CMK (cell line): ENCODE data around the gene MEAK7.

Source experiments
- DNase-seq: peaks from one replicate; pipeline ENCODE4 v3.0.0-alpha.2; 2010; ENCODE audit warnings: low read depth

MEAK7 gene

GRCh38 chr16:84465154-84465553, 39.3 kb downstream of the MEAK7 start:
- no peak for DNase-seq

- no peak for DNase-seq
Observed at GRCh38 chr16:84464116-84464515, 40.3 kb downstream of the MEAK7 start.

- no peak for DNase-seq
Observed at GRCh38 chr16:84463221-84463620, 41.2 kb downstream of the MEAK7 start.

- no peak for DNase-seq
Observed at GRCh38 chr16:84462296-84463210, 41.9 kb downstream of the MEAK7 start.

- DNase-seq: no peak
Observed at GRCh38 chr16:84461413-84462295, 42.8 kb downstream of the MEAK7 start.

- no peak for DNase-seq
Observed at GRCh38 chr16:84461029-84461412, 43.4 kb downstream of the MEAK7 start.

GRCh38 chr16:84460406-84461028, 43.9 kb downstream of the MEAK7 start:
- no peak for DNase-seq

GRCh38 chr16:84459941-84460405, 44.5 kb downstream of the MEAK7 start:
- peak; percentile 14 for DNase-seq

GRCh38 chr16:84459533-84459894, 44.9 kb downstream of the MEAK7 start:
- DNase-seq: no peak

- DNase-seq: no peak
Observed at GRCh38 chr16:84458606-84459532, 45.6 kb downstream of the MEAK7 start.

GRCh38 chr16:84455031-84455430, 49.4 kb downstream of the MEAK7 start:
- DNase-seq: no peak
